Endothelial cell of umbilical vein (primary cell): ENCODE measurements around the gene PIGH. TPM values are rescaled to one million over a fixed set of nuclear protein-coding genes. Genes with fewer than 3 reads are reported as not detected.

ENCODE experiments used
- BruUV-seq: library from RNA; stranded (reverse); fragments of 400-500 nt; replicated peaks from 2 replicates; lab custom pipeline; 2021; lab: Mats Ljungman, UMichigan
- CTCF ChIA-PET: fragments of 300-600, 350-600 bp; sonication (Branson Sonifier 250); formaldehyde crosslinking; loops from one replicate; lab custom pipeline; 2021; ENCODE audit warnings: antibody characterized with exemption, inconsistent platforms; lab: Charles Lee
- POLR2A ChIA-PET: fragments of 300-600, 350-600 bp; sonication (Branson Sonifier 250); formaldehyde crosslinking; loops from one replicate; lab custom pipeline; 2021; ENCODE audit warnings: antibody characterized with exemption, inconsistent platforms; lab: Charles Lee
- DNase-seq: peaks from one replicate; pipeline ENCODE4 v3.0.0-alpha.2; 2011; ENCODE audit warnings: low read depth, low spot score
- FAIRE-seq: peaks from 2 replicates; lab custom pipeline; 2011; peaks lifted over from hg19 to GRCh38; lab: Jason Lieb, UNC
- H2AFZ ChIP-seq: 2 replicates; pipeline ENCODE4 v1.6.0; 2012; ENCODE audit warnings: low read depth, low read length, control low read depth, inconsistent platforms
- H3K27ac ChIP-seq: 2 replicates; pipeline ENCODE4 v1.5.1; 2011; ENCODE audit warnings: low read depth, mild to moderate bottlenecking, control low read depth, low read length, moderate library complexity; ENCODE audit not compliant: insufficient read depth
- H3K27me3 ChIP-seq, 2 experiments: 2 replicates each; pipeline versions ENCODE4 v1.6.0 to v1.6.1; 2011; ENCODE audit warnings: low read length in 2 of 2, mixed read lengths in 1 of 2; ENCODE audit not compliant: control insufficient read depth in 2 of 2, insufficient read depth in 2 of 2
- H3K36me3 ChIP-seq, 2 experiments: 2 replicates in 1 of 2; 3 replicates in 1 of 2; pipeline ENCODE4 v1.5.1; 2011; ENCODE audit warnings: low read length in 2 of 2, mild to moderate bottlenecking in 1 of 2, moderate library complexity in 1 of 2; ENCODE audit not compliant: control insufficient read depth in 2 of 2, insufficient read depth in 2 of 2; ENCODE audit errors: extremely low read depth in 1 of 2
- H3K4me1 ChIP-seq: 3 replicates; pipeline ENCODE4 v1.5.1; 2011; ENCODE audit warnings: mild to moderate bottlenecking, low read length; ENCODE audit not compliant: control insufficient read depth, insufficient read depth; ENCODE audit errors: extremely low read depth
- H3K4me2 ChIP-seq: 2 replicates; pipeline ENCODE4 v1.6.1; 2011; ENCODE audit warnings: low read length, control low read depth, mixed read lengths; ENCODE audit not compliant: insufficient read depth
- H3K4me3 ChIP-seq, 3 experiments: fragments of 200-600 bp in 1 of 3; sonication (generic), shearing (Covaris generic) in 1 of 3; replicated peaks in 1 of 3; 2 replicates each; pipeline ENCODE4 v1.5.1; 2011 to 2016; ENCODE audit warnings: control low read depth in 3 of 3, low read length in 3 of 3, mild to moderate bottlenecking in 2 of 3, inconsistent platforms in 1 of 3, low read depth in 1 of 3, moderate library complexity in 1 of 3; ENCODE audit not compliant: insufficient read depth in 1 of 3
- H3K79me2 ChIP-seq: 2 replicates; pipeline ENCODE4 v1.6.0; 2012; ENCODE audit warnings: low read length, inconsistent platforms; ENCODE audit not compliant: control insufficient read depth, insufficient read depth
- H3K9ac ChIP-seq: replicated peaks from 2 replicates; pipeline ENCODE3; 2011; ENCODE audit warnings: low read length, control low read depth; ENCODE audit not compliant: insufficient read depth; ENCODE audit errors: extremely low read depth
- H3K9me1 ChIP-seq: replicated peaks from 3 replicates; pipeline ENCODE4 v1.6.0; 2011; ENCODE audit warnings: mild to moderate bottlenecking, low read length; ENCODE audit not compliant: control insufficient read depth, insufficient read depth; ENCODE audit errors: extremely low read depth
- H3K9me3 ChIP-seq: replicated peaks from 2 replicates; pipeline ENCODE4 v1.5.1; 2012; ENCODE audit warnings: low read length, inconsistent platforms; ENCODE audit not compliant: control insufficient read depth, insufficient read depth
- H4K20me1 ChIP-seq: replicated peaks from 2 replicates; pipeline ENCODE3; 2011; ENCODE audit warnings: mild to moderate bottlenecking, low read length; ENCODE audit not compliant: control insufficient read depth, insufficient read depth; ENCODE audit errors: extremely low read depth
- EZH2 ChIP-seq: IDR thresholded peaks from 2 replicates; pipeline ENCODE4 v1.6.1; 2012; ENCODE audit warnings: borderline replicate concordance, low read depth, mild to moderate bottlenecking, moderate library complexity, low read length, inconsistent platforms; ENCODE audit not compliant: severe bottlenecking
- GATA2 ChIP-seq: IDR thresholded peaks from 2 replicates; pipeline ENCODE4 v1.7.0; 2011; ENCODE audit warnings: low read depth, mild to moderate bottlenecking, moderate library complexity, mixed read lengths, low read length; ENCODE audit not compliant: insufficient read length, insufficient read depth
- JUN ChIP-seq: IDR thresholded peaks from 2 replicates; pipeline ENCODE4 v1.6.1; 2011; ENCODE audit warnings: borderline replicate concordance, low read depth; ENCODE audit not compliant: insufficient read length, insufficient read depth
- POLR2A ChIP-seq: IDR thresholded peaks from 2 replicates; pipeline ENCODE4 v1.6.1; 2012; ENCODE audit warnings: low read depth, mild to moderate bottlenecking, control low read depth, low read length
- dilution Hi-C: fragments of 300-500 bp; cut with MboI; formaldehyde crosslinking; loops from one replicate; pipeline ENCODE4 v1.15.0; 2019; ENCODE audit warnings: low sequenced_read_pairs; ENCODE audit not compliant: extremely low pct_ligation_motif_present
- intact Hi-C: fragments of 100-400 bp; cut with micrococcal nuclease; formaldehyde crosslinking; loops from one replicate; pipeline ENCODE4 v1.10.0; 2022
- polyA plus RNA-seq, 4 experiments: library from polyadenylated mRNA; depleted of rRNA in 3 of 4; stranded (reverse) in 3 of 4; unstranded in 1 of 4; fragments of >200 nt; gene quantifications; 2 replicates each; pipeline versions ENCODE4 v1.2.1 to v1.2.3, GENCODE V29; 2011 to 2012; ENCODE audit warnings: missing spikeins in 1 of 4
- total RNA-seq: library from RNA; stranded (reverse); gene quantifications from 2 replicates; pipeline ENCODE4 v1.2.3, GENCODE V29; 2021
- TF ChIP-seq, protein P1 (sequence below): IDR thresholded peaks from 2 replicates; pipeline ENCODE4 v1.6.1; 2011; ENCODE audit not compliant: insufficient read depth, insufficient read length
- TF ChIP-seq, protein P2 (sequence below), 2 donors: IDR thresholded peaks; 1 replicate in 1 of 2; 2 replicates in 1 of 2; pipeline ENCODE4 v1.5.1; 2011; ENCODE audit warnings: low read length in 2 of 2, mild to moderate bottlenecking in 2 of 2, moderate library complexity in 2 of 2, control low read depth in 1 of 2, inconsistent platforms in 1 of 2, low read depth in 1 of 2; ENCODE audit not compliant: insufficient read depth in 1 of 2; ENCODE audit errors: extremely low read depth in 1 of 2

The PIGH gene
- total and polyA plus RNA-seq, 2 donors (not counting 3 experiments of a cell fraction or from before 2014, with no cell fraction given): 12.3 to 18.0 TPM

DNA sequence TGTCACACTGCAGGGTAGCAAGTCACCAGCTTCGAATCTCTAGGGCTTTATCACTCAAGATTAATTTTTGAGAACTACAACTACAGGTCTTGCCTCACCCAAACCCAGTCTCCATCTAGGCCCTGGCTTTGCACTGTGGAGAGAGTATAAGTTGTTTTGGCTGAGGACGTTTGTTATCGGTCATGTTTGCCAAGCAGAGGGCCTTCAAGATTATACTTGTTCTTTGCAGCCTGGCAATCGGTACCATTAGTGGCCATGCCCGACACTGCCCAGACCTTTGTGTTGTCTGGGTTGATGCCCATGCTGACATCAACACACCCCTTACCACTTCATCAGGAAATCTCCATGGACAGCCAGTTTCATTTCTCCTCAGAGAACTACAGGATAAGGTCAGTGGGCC lies 45.3 kb upstream of the PIGH start:
- BruUV-seq: no TSS peak
- POLR2A ChIA-PET: no interaction called here

More for the DNA sequence above, 45.3 kb upstream of the PIGH start:
- no peaks in the 10 kb centered on the region for H3K79me2 ChIP-seq
- no peaks in the 10 kb centered on the region for H3K27me3 ChIP-seq
- H3K4me1 ChIP-seq: no peaks in the 10 kb centered on the region
- no peak overlapping the region for H3K4me3 ChIP-seq
- intact Hi-C loops (no loop called here), dilution Hi-C loops (no loop called here)
- no peak overlapping the region for H3K27ac ChIP-seq
- TF ChIP-seq, protein P1, sequence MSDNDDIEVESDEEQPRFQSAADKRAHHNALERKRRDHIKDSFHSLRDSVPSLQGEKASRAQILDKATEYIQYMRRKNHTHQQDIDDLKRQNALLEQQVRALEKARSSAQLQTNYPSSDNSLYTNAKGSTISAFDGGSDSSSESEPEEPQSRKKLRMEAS: no peak
- TF ChIP-seq EZH2: no peak
- no peak for TF ChIP-seq JUN
- no peak for TF ChIP-seq POLR2A
- no peak for TF ChIP-seq GATA2
- TF ChIP-seq, protein P2, sequence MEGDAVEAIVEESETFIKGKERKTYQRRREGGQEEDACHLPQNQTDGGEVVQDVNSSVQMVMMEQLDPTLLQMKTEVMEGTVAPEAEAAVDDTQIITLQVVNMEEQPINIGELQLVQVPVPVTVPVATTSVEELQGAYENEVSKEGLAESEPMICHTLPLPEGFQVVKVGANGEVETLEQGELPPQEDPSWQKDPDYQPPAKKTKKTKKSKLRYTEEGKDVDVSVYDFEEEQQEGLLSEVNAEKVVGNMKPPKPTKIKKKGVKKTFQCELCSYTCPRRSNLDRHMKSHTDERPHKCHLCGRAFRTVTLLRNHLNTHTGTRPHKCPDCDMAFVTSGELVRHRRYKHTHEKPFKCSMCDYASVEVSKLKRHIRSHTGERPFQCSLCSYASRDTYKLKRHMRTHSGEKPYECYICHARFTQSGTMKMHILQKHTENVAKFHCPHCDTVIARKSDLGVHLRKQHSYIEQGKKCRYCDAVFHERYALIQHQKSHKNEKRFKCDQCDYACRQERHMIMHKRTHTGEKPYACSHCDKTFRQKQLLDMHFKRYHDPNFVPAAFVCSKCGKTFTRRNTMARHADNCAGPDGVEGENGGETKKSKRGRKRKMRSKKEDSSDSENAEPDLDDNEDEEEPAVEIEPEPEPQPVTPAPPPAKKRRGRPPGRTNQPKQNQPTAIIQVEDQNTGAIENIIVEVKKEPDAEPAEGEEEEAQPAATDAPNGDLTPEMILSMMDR (IDR thresholded peaks at IDR 0.05; ENCODE audit: extremely low read depth in 1 of 2, insufficient read depth in 1 of 2, low read depth in 1 of 2, low read length in 2 of 2): no peak
- H3K9me1 ChIP-seq: no peaks in the 10 kb centered on the region
- DNase-seq: no peak
- no peak overlapping the region for H3K9ac ChIP-seq
- no peak overlapping the region for H3K4me2 ChIP-seq
- no peak for FAIRE-seq
- H3K36me3 ChIP-seq: peaks cover 13 to 15% of the 10 kb centered on the region in 2 experiments
- H2AFZ ChIP-seq: no peak overlapping the region
- CTCF ChIA-PET: interaction anchor here (0.9 to 3.3 kb wide), 3 partner anchors 22 to 46 kb away, joined by 3 to 21 read pairs (median 9); no protein-coding TSS in a partner anchor
- H4K20me1 ChIP-seq: no peaks in the 10 kb centered on the region
- H3K9me3 ChIP-seq: no peaks in the 10 kb centered on the region
